Head of caudate nucleus (tissue), 42 donors: ENCODE data around the gene MAST3.

Experiments
- DNase-seq, 42 donors: peaks; one replicate each; pipeline versions ENCODE4 v3.0.0 to v3.0.0-alpha.2; 2020 to 2021; ENCODE audit warnings: mixed read lengths in 7 of 42
- intact Hi-C: fragments of 100-400 bp; cut with DNase I; formaldehyde crosslinking; loops from one replicate; pipeline ENCODE4 v1.15.0; 2022

The MAST3 gene

DNA sequence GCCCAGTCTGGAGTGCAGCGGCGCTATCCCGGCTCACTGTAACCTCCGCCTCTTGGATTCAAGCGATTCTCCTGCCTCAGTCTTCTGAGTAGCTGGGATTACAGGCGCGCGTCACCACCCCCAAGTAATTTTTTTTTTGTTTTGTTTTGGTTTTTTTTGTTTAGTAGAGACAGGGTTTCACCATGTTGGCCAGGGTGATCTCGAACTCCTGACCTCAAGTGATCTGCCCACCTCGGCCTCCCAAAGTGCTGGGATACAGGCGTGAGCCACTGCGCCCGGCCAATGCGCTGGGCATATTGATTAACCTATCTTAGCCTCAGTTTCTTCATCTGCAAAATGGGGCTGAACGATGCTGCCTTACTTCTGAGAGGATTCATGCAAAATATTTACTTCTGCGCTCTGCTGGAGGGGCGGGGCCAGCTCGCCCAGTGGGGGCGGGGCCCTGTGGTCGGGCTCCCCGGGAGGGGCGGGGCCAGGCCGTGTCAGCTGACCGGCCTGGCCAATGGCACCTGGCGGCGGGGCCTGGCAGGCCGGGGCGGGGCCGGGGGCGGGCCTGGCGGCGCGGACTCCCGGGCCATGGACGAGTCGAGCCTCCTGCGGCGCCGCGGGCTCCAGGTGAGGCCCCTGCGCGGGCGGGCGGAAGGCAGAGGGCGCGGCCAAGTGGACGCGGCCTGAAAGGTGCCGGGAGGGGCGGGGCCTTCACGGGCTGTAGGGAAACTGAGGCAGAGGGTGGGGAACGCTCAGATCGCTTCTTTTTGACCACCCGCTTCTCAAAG lies at the start of gene MAST3:
Gene MAST3, plus strand, starts transcription at position 562 of the 776 bp plus-strand sequence. Its CDS starts 15 bp downstream, at position 577.
- intact Hi-C loops = no loop called here
- peak; percentile 79 to 94 (median 89) for DNase-seq

DNA sequence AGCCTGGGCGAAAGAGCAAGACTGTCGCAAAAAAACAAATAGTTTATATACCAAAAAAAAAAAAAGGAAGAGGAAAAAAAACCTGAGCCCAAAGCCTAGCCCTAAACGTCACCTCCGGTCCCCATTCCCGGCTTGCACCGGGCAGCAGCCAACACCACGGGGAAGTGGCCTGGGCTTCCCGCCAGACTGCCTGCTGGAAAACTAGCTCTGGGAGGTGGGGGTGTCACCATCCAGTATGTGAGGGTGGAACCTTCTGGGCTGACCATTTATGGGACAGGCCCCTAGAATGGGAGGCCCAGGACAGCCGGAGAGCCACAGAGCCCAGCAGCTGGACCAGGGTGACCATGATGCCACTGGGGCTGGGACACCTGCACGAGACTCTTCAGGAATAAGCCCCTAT lies 48.2 kb upstream of the MAST3 start:
- intact Hi-C loops = no loop called here
- peak; percentile 38 to 94 (median 79) for DNase-seq

DNA sequence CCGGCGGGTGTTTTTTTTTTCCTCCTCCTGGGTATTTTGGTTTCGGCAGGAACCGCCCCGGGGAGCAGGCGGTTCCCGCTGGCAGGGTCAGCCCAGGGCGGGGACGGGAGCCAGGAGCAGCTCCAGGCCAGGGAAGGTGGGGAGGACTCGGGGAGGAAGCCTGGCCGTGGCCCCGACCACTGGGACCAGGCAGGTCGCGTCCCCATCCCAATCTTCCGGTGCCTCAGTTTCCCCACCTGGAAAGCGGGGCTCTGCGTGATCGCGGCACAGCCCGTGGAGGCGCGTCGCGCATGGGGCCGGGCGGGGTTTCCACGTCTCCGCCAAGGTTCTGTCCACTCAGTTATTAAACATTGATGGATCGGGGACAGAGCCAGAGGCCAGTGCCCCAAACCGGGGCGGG lies 45.7 kb upstream of the MAST3 start:
- intact Hi-C loops = no loop called here

DNA sequence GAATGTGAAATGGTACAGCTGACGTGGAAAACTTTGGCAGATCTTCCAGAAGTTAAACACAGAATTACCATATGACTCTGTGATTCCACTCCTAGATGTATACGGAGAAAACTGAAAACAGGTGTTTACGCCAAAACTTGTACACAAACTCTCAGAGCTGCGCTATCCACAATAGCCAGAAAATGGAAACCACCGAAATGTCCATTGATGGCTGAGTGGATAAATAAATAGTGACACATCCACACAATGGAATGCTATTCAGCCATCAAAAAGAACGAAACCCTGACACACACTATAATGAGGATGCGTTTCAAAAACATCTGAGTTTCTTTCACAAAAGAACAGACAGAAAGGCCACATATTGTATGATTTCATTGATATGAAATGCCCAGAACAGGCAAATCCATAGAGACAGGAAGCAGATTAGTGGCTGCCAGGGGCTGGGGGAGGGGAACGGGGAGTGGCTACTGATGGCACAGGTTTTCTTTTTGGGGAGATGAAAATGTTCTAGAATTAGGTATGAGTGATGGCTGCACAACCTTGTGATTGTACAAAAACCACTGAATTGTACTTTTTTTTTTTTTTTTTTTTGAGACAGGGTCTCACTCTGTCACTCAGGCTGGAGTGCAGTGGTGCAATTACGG lies 43.9 kb upstream of the MAST3 start:
- no peak for DNase-seq
- intact Hi-C loops = no loop called here

More for the DNA sequence above, 45.7 kb upstream of the MAST3 start:
- no peak for DNase-seq

DNA sequence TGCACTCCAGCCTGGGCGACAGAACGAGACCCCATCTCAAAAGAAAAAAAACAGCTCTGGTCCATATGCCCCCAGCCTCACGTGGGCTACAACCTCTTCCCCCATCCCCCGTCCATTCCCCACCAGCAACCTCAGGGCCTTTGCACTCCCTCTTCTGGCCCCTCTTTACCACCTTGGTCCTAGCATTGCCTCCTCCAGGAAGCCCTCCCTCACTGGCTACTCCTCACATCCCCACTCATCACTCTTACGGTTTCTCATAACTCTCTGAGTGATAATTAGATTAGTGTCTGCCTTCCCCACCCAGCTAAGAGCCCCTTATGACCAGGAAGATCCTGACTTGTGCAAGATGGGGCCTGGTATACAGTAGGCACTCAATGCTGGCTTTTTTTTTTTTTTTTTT lies 41.6 kb upstream of the MAST3 start:
- DNase-seq = no peak
- intact Hi-C loops = no loop called here

DNA sequence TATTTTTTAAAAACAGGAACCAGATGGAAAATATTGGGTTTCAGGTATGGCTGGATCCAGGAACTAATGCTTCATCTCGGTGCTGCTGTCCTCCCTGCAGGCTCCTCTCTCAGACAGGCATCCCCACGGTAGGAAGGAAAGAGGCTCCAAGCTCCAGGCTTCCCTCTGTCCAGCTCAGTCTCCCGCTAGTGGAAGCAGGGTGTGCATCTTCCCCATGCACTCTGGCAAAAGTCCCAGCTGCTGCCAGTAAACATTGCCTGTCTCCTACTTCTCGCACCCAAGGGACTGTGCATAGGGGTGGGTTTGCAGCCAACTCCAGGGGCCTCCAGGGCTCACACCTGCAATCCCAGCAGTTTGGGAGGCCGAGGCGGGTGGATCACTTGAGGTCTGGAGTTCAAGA lies 40.0 kb upstream of the MAST3 start:
- DNase-seq = peak in 41 of 42 donors; percentile 44 to 89 (median 73)
- intact Hi-C loops = no loop called here

DNA sequence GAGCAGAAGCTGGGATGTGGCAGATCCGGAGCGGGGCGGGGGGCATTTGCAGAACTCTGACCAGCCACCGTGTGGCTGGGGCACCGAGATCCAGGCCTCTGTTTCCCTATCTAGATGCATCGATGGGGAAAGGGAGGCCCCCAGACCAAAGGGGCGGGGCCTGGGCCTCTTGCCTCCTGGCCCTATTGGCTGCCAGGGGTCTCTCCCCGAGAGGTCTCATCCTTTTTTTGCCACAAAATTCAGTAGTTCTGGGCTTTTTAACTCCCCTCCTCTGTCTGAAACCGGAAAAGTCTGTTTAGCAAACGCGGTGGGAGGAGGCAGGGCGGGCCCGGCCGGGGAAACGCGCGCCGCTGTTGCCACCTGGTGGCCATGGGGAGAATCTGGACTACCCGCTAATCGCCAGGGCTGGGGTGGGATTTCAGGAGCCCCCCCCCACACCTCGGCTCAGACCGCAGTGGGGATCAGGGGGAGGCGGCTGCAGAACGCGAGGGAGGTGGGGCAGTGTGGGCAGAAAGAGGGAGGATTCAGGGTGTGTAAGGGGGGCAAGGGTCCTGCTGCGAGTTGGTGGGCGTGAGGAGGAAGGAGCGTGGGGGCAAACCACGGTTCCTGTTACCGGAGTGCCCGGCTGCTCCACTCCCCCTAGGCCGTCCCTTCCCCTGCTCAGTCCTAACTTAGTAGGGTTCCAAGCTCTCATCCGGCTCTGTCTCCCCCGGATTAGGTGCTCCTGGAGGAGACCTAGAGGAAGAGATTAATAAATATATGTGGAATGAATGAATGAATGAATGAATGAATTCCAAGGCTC lies 39.2 kb upstream of the MAST3 start:
- intact Hi-C loops = loop anchor here (1.0 kb wide), 1 partner anchor 51 kb away; no protein-coding TSS in a partner anchor
- peak; percentile 53 to 94 (median 86) for DNase-seq

DNA sequence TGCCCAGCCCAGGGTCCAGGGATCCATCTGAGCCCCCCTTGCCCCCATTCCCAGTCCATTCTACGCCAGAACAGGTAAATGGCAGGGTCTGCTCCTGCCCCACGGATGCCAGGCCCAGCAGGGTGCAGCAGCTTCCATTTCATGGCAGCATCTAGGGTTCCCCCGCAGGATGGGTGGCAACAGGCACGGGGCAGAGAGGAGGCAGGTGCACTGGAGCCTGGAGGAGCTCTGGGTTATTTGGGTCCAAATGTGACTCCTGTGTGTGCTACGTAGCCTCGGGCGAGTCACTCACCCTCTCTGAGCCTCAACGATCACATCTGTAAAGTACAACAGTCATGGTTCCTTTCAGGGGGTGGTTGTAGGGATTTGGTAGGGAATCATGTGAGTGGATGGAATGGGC lies 38.3 kb upstream of the MAST3 start:
- intact Hi-C loops = no loop called here

DNA sequence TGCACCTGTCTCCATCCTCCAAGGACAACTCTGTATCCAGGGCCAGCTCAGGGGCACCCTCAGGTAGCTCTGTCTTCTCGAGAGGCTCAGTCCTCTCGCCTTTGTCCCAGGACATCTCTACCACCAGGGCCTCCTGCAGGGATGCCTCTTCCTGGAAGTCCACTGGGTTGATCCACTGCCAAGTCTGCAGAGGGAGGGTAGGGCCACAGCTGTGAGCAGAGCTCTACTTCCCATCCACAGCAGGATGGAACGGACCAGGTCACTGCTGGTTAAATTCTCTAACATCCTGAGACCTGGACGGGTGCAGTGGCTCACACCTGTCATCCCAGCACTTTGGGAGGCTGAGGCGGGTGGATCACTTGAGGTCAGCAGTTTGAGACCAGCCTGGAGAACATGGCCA lies 37.7 kb upstream of the MAST3 start:
- intact Hi-C loops = no loop called here
- no peak for DNase-seq

More for the DNA sequence above, 38.3 kb upstream of the MAST3 start:
- DNase-seq = no peak

DNA sequence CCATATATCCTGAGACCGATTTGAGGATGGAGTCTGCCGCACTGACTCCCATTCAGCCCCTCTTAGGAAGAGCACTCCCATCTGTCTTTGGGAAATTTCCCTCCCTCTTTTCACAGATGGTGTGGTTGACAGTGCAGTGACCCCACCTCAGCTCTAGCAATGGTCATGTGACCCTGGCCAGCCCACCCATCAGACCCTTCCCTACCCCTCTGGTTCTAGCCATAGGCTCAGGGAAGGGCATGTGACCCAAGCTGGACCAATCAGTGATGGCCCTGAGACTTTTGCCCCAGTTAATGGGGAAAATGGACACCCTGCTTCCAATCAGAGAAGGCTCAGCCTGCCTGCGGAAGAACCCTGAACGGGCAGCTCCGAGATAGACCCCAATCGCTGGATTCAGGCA lies 37.1 kb upstream of the MAST3 start:
- intact Hi-C loops = no loop called here
- no peak for DNase-seq

DNA sequence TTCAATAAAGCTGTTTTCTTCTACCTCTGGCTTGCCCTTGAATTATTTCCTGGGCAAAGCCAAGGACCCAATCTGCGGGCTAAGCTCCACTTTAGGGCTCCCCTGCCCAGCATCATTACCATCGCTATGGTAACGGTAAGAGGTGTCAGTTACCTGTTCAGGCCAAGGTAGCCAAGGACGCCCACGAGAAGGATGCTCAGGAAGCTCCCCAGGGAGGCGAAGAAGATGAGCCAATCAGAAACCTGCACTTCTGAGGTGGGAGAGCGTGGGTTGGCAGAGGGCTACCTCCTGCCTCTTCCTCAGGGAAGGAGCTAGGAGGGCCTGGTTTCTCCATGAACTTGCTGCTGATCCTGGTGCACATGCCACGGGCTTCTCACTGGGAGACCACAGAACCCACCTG lies 35.5 kb upstream of the MAST3 start:
- intact Hi-C loops = no loop called here
- DNase-seq = no peak

DNA sequence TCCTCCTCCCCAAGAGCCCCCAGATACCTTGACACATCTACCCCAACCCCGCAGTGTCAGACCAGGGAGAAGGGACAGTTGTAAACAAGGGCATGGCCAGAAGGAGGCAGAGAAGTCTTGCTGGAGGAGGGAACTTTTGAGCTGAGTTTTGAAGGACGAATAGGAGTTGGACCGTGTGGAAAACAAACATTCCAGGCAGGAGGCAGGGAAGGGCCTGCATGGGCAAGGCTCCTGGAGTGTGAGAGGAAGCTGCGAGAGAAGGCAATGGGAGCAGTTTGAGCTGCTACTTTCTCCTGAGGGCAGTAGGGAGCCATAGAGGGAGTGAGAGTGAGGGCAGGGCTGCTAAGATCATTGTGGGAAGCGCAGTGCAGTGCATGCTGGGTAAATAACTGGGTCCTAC lies 34.1 kb upstream of the MAST3 start:
- peak in 4 of 42 donors; percentile 26 to 79 (median 54) for DNase-seq
- intact Hi-C loops = no loop called here

DNA sequence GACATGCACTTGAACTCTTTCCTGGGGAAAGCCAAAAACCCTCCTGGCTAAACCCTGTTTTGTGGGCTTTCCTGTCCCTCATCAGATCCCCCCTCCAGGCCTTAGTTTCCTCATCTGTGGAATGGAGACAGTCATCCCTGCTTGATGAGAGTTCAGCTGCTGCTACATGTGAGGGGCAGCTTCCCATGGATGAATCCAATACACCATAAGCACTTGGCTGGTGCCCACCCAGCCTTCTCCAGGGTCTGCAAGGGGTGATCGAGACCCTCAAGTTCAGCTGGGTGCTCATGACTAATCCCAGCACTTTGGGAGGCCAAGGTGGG lies 32.4 kb upstream of the MAST3 start:
- no peak for DNase-seq
- intact Hi-C loops = no loop called here

DNA sequence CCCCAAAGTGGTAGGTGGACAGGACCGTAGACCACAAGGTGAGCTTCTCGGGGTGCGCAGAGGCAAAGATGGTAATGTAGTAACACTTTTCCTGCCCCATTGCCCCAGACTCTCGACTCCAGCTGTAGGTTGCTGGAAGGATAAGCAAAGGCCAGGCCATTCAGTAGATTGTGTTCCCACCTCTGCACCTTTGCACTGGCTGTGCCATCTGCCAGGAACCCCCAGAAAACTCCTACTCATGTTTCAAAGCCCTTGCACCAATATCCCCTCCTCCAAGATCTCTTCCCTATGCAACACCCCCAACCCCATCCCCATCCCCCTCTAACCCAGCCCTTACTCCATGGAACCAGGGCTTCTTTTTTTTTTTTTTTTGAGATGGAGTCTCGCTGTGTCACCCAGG lies 29.2 kb upstream of the MAST3 start:
- DNase-seq = no peak
- intact Hi-C loops = no loop called here

DNA sequence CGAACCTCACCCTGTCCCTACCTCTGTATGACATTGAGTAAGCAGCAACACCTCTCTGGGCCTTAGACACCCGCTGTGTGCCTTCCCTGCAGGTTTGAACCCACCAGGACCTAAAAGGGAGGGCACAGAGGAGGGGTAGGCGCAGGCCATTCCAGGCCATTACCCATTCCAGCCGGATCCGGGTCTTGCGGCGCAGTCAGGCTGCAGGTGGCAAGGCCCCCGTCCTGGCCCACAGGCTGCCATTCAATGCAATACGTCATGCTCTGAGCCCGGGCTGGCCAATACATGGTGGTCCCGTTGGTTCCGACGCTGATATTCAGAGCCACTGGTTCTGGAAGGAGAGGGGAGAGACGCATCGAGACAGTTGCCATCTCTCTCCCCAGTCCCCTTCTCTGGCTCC lies 28.2 kb upstream of the MAST3 start:
- intact Hi-C loops = no loop called here
- DNase-seq = no peak

DNA sequence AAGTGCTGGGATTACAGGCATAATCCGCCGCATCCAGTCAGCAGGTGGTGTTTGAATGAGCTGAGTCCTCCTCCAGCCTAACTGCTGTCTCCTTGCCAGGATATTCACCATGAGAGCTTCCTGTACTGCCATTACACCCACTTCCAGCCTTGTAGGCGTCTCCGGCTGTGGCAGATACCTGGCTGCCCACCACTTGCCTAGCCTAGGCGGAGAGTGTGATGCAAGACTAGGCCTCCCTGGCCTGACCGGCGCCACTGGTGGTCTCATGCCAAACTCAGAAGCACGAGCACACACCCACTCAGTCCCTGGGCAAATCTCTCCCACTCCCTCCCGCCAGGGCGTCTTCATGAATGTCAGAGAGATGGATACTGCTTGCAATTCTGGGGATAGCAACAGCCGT lies 27.4 kb upstream of the MAST3 start:
- DNase-seq = peak in 24 of 42 donors; percentile 17 to 81 (median 45)
- intact Hi-C loops = no loop called here

DNA sequence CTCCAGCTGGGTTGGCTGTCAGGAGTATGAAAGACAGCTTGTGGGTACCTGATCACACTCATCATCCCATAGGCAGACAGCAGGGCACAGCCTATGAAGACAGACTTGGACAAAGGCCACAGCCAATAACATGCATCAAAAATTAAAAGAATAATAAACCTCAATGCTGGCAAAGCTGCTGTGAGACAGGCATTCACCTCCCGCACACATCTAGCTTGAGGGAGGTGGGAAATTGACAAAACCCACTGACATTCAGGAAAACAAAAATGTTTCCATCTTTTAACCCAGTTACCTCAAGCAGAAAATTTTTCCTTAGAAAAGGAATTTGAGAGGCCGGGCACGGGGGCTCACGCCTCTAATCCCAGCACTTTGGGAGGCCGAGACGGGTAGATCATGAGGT lies 25.2 kb upstream of the MAST3 start:
- intact Hi-C loops = no loop called here
- DNase-seq = no peak

DNA sequence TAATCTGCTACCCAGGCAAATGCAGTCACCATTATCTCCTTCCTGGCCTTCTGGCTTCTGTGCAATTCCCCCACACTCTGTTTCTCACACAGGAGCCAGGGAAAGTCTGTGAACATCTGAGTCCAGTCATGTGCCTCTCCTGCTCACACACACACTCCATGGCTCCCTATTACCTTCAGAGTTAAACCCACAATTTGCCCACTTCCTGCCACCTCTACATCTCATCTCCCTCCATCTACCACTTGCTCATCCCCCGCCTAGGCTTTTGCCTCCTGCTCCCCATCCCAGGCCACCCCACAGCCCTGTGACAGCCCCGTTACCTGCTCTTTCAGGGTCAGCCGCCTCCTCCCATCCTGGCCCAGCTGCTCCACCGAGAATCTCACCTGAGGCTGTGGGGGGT lies 24.4 kb upstream of the MAST3 start:
- intact Hi-C loops = no loop called here
- no peak for DNase-seq

DNA sequence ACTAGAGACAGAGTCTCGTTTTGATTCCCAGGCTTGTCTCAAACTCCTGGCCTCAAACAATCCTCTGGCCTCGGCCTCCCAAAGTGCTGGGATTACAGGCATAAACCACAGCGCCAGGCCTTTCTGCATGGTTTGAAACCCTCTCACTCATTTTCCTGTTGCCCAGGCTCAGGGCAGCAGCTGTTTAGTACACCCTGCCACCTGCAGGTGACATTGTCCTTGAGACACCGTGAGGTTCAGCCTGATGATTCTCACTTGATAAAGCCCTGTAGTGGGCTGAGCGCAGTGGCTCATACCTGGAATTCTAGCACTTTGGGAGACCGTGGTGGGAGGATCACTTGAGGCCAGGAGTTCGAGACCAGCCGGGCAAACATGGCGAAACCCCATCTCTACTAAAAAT lies 23.4 kb upstream of the MAST3 start:
- intact Hi-C loops = no loop called here
- no peak for DNase-seq
